NK-92 (cell line): ENCODE measurements around the gene MCAT.

Experiments used
- DNase-seq: peaks from one replicate; lab custom pipeline; 2025; ENCODE audit not compliant: unreplicated experiment; lab: John Stamatoyannopoulos, UW

Gene MCAT

DNA sequence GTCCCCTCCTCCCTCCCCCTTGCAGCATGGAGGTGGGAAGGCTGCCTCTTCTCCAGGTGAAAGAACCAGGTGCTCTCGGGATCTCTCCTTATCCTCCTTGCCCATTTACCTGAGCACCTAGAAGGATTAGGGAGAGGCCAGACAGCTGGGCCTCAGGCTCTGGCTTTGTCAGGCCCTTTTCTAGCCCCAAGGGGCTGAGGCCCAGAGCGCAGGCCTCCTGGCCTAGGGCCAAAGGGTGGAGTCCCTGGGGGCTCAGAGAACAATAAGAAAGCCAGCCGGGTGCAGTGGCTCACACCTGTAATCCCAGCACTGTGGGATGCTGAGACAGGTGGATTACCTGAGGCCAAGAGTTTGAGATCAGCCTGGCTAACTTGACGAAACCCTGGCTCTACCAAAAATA is 48.6 kb downstream of the MCAT start:
- no peak for DNase-seq

DNA sequence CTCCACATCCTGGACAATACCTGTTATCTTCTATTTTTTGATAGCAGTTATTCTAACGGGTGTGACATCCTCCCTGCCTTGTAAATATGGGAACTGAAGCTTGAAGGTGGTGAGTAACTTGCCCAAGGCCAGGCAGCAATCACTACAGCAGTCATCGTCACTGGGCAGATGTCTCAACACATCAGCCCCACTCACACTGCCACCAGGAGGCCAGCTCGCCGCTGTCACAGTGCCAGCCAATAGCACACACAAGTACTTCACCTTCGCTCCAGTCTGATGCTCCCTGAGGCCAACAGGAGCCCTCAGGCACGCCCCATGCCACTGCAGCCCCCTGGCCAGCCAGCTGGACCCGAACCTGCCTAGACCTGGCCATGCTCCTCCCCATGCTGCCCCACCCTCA is 49.1 kb downstream of the MCAT start:
- DNase-seq: no peak

- no peak for DNase-seq
Observed at GRCh38 chr22:43092085-43092484, 51.1 kb downstream of the MCAT start.

DNA sequence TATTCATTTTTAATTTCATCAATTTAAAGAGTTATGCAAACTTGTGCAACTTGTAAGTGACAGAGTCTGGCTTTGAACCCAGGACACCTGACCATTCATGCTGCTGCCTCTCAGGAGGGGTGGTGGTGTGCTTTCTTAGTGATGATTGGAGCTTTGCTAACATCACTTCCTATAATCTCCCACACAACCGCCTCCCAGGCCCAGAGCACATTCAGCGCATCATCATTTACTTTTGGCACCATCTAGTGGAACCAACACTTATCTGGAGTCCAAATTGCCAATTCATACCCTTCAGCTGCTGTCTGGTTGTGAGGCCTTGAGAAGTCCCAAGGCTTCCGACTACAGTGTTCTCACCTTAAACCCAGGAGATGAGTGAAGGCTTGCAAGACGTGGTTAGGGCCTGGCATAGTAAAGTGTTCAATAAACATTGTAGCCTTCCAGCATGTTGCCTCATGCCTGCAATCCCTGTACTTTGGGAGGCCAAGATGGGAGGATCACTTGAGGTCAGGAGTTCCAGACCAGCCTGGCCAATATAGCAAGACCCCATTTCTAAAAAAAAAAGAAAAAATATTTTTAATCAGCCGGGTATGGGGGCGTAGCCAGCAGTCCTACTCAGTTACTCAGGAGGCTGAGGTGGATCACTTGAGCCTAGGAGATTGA is 52.9 kb downstream of the MCAT start:
- DNase-seq: no peak

DNA sequence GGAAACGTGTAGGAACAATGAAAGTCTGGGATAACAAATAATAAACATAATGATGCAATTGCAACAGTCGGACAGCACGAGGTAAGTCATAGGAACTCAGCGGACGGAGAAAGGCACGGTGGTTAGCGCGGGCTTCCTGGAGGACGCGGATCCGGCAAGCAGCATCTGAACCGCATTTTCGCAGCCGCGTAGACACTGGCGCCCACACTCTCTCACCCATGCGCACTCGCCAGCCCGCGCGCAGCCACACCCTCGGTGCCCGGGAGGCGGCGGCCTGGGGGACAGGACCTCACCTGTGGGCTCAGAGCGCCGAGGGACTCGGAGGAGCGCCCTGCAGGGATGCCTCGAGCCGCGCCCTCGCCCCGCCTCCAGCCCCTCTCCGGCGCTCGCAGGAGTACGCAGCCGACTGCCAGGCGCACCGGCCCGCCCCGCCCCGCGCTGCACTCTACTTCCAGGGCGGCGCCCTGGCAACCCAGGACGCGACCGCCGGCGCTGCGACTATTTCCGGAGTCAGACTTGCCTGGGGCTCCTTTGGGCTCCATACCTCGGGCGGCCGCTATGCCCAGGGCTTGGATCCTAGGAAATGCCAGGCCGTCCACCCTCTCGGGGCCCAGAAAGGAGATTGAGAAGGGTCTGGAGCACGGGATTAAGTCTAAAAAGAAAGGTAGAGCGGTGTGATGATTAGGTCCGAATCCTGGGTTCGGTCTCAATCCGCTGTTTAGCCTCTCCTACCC is 54.0 kb downstream of the MCAT start, which contains the start of gene TTLL1:
Gene TTLL1, minus strand, starts transcription at position 408 of the 734 bp plus-strand sequence. CDS start 13,805 bp downstream, outside the sequence.
- no peak for DNase-seq

DNA sequence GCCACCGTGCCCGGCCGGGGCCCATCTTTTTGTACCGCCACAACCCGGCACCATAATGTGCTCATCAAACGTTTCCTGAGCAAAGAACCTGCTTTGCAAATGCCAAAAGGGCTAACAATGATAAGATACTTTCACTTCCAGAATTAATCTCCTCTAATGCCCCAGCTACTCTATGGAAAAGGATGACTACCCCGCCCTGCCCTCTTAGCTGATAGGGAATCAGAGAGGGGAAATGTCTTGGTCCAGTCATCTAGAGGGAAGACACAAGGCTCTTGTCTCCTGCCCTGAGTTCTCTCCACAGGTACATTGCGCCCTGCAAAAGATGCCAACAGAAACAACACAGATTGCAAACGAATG is 54.6 kb downstream of the MCAT start:
- no peak for DNase-seq

DNA sequence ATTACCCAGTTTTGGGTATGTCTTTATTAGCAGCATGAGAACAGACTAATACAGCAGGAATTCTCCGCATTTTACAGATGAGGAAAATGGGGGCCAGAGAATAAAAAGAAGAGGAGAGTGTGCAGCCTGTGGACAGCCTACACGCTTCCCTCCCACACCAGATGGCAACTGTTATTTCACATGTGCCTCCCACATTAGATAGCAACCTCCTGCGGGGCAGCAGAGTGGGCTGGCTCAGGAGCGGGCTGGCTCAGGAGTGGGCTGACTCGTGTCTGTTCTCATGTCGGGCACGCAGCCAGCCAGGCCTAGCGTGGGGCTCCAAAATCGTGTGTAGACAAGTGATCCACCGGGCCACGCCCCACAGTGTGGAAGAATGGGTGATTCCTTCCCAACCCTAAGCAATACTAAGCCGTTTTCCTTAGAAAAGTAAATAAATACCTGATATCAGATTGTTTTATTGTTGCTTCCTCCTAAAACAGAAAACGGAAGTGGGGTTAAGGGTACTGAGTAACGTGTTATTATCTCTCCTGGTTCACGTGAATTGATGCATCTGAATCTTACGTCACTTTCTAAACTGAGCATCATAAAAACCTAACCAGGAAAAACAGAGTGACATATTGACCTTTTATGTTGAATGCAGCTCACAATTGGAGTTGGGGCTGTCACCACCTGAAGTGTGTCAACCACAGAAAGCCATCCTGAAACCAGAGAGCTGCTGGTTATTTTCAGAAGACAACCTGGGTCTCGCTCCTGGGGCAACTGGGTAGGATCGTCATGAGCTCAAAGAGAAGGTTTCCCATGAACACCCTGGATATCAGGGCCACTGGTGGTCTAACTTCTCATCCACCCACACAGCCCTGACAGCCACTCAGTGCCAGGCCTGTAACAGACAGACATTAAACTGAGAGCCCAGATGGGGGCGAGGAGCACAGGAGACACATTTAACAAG is 57.3 kb downstream of the MCAT start:
- no peak for DNase-seq
